Measurements from ENCODE around the gene MECR. TPM values are rescaled to one million over a fixed set of nuclear protein-coding genes. Genes with fewer than 3 reads are reported as not detected.

Gene MECR
- total RNA-seq, 1 experiment from 2014 or later = 42.9 TPM

DNA sequence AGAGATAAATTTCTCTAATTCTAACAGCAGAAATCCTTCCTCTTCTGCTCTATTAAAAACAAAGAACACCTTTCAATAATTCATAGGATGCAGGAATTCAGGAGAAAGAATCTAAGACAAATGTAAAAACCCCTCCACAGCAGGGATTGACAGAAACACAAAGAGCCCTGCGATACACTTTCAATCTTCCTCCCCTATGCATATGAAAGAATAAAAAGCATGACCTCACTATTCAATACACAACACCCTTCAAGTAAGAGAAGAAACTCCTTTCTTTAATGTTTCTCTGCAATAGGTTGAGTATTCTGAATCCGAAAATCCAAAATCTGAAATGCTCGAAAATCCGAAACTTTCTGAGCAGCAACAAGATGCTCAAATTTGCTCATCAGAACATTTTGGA lies 66.1 kb downstream of the MECR start:
- Histone ChIP-seq H3K9me2 (ENCODE audit: insufficient read depth) (no peaks in the 10 kb centered on the region), H3K9me3 (ENCODE audit: control insufficient read depth in 1 of 2, insufficient read depth in 1 of 2, low read depth in 1 of 2, low read length in 2 of 2) (no peaks in the 10 kb centered on the region), H3K36me3 (ENCODE audit: control insufficient read depth in 1 of 2, insufficient read depth in 2 of 2, low read length in 2 of 2) (peaks cover 18 to 39% of the 10 kb centered on the region in 2 experiments), H3K27ac (ENCODE audit: low read depth, low read length) (no peak overlapping the region), H3K4me3 (replicated peaks in 1 of 2; ENCODE audit: low read depth in 1 of 2, low read length in 2 of 2) (no peak overlapping the region), H3K4me1 (ENCODE audit: control insufficient read depth in 1 of 2, insufficient read depth in 2 of 2, low read length in 2 of 2) (no peaks in the 10 kb centered on the region), H3K9ac (ENCODE audit: low read length) (no peak overlapping the region), H3K79me2 (ENCODE audit: insufficient read depth, low read length) (peaks cover 100% of the 10 kb centered on the region), H2AFZ (ENCODE audit: low read depth, low read length, poor library complexity, severe bottlenecking) (no peak overlapping the region), H3K27me3 (ENCODE audit: insufficient read depth, low read length) (no peaks in the 10 kb centered on the region), H3K4me2 (ENCODE audit: low read length) (no peak overlapping the region), H4K20me1 (ENCODE audit: insufficient read depth) (peaks cover 48% of the 10 kb centered on the region)
- no TSS peak for BruUV-seq (replicated peaks)
- ChIA-PET RAD21 (ENCODE audit: low non-redundant PET in 1 of 2, low total read pairs in 2 of 2, uncharacterized antibody in 2 of 2, unreplicated experiment in 2 of 2) (no interaction called here), POLR2A (no interaction called here), CTCF (no interaction called here)
- TF ChIP-seq TCF7L2 (IDR thresholded peaks at IDR 0.05; ENCODE audit: borderline replicate concordance, extremely low read depth, insufficient read depth, insufficient read length) (no peak), CEBPB (IDR thresholded peaks at IDR 0.05; ENCODE audit: low read depth) (no peak), RAD21 (IDR thresholded peaks at IDR 0.05; ENCODE audit: low read depth) (no peak), SP1 (IDR thresholded peaks at IDR 0.05; ENCODE audit: low read depth) (no peak), CBX3 (IDR thresholded peaks at IDR 0.05; ENCODE audit: low read depth) (no peak), YY1 (IDR thresholded peaks at IDR 0.05; ENCODE audit: extremely low read depth, insufficient replicate concordance, low read depth, low read length) (no peak), JUND (IDR thresholded peaks at IDR 0.05) (no peak), ELF1 (IDR thresholded peaks at IDR 0.05; ENCODE audit: borderline replicate concordance, low read depth) (no peak), SRF (IDR thresholded peaks at IDR 0.05; ENCODE audit: low read depth) (no peak), EZH2 (IDR thresholded peaks at IDR 0.05) (no peak), CTCF (IDR thresholded peaks at IDR 0.05 in 2 of 3, conservative IDR thresholded peaks at IDR 0.05 in 1 of 3; ENCODE audit: borderline replicate concordance in 1 of 3, insufficient read depth in 1 of 3, low read depth in 2 of 3, low read length in 2 of 3) (no peak)
- ATAC-seq = no peak
- intact Hi-C loops (cut with micrococcal nuclease) = no loop called here
- DNase-seq (ENCODE audit: low read depth, low spot score) = no peak
